ENCODE data around the gene IRF7. TPM values are rescaled to one million over a fixed set of nuclear protein-coding genes. Genes with fewer than 3 reads are reported as not detected.

Gene IRF7
- total and polyA plus RNA-seq, 9 of the 15 experiments (the other 6 are each of a cell fraction or from before 2014, with no cell fraction given): 0.27 to 7.6 (median 1.8) TPM

DNA sequence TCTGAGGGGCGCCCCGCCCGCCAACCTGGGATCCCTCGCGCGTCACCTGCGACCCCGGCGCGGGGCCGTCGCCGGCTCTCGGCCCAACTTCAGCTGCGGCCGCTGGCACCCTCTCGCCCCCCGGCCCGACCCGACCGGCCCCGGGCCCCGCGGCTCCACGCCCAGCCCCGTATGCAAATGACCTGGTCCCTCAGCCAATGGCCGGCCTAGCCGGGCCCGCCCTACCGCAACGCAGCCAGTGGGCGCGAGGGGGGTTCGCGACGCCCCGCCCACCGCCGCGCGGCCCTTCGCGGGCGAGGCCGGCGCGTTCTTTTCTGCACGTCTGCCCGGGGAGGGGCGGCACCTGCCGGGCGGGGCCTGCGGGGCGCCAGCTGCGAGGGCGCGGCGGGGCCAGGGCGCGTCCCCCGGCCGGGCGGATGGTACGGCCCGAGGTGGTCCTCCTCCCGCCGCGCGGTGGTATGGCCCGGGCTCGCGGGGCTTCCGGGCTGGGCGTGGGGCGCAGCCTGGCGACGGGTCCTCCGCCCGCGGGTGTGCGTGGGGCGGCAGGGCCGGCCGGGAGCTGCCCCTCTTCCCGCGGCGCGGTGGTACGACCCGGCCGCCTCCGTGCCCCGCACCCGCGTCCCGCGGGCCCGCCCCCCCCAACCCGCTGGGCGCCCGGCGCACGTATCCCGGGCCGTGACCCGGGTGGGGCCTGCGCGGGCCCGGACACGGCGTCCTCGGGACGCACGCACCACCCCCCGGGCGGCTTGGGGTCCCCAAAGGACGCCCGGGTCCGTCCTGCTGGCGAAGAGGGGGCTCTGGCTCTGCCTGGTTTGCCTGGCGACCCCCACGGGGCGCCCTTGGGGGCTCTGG is 47.2 kb downstream of the IRF7 start (continued):
- TF ChIP-seq, protein P1, sequence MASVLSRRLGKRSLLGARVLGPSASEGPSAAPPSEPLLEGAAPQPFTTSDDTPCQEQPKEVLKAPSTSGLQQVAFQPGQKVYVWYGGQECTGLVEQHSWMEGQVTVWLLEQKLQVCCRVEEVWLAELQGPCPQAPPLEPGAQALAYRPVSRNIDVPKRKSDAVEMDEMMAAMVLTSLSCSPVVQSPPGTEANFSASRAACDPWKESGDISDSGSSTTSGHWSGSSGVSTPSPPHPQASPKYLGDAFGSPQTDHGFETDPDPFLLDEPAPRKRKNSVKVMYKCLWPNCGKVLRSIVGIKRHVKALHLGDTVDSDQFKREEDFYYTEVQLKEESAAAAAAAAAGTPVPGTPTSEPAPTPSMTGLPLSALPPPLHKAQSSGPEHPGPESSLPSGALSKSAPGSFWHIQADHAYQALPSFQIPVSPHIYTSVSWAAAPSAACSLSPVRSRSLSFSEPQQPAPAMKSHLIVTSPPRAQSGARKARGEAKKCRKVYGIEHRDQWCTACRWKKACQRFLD (CRISPR knock-in tag; IDR thresholded peaks at IDR 0.05): no peak
- TF ChIP-seq PHF8 (IDR thresholded peaks at IDR 0.05; ENCODE audit: borderline replicate concordance, low read length): peak; percentile 69; the same call in 1 of the 2 replicates
- TF ChIP-seq TCF7L2 (IDR thresholded peaks at IDR 0.05; ENCODE audit: low read depth, low read length): peak; percentile 93
- TF ChIP-seq, protein P2, sequence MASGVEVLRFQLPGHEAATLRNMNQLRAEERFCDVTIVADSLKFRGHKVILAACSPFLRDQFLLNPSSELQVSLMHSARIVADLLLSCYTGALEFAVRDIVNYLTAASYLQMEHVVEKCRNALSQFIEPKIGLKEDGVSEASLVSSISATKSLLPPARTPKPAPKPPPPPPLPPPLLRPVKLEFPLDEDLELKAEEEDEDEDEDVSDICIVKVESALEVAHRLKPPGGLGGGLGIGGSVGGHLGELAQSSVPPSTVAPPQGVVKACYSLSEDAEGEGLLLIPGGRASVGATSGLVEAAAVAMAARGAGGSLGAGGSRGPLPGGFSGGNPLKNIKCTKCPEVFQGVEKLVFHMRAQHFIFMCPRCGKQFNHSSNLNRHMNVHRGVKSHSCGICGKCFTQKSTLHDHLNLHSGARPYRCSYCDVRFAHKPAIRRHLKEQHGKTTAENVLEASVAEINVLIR (CRISPR knock-in tag; IDR thresholded peaks at IDR 0.05): no peak
- TF ChIP-seq SMAD4 (CRISPR knock-in tag; conservative IDR thresholded peaks at IDR 0.05): peak; percentile 92
- TF ChIP-seq, protein P3, sequence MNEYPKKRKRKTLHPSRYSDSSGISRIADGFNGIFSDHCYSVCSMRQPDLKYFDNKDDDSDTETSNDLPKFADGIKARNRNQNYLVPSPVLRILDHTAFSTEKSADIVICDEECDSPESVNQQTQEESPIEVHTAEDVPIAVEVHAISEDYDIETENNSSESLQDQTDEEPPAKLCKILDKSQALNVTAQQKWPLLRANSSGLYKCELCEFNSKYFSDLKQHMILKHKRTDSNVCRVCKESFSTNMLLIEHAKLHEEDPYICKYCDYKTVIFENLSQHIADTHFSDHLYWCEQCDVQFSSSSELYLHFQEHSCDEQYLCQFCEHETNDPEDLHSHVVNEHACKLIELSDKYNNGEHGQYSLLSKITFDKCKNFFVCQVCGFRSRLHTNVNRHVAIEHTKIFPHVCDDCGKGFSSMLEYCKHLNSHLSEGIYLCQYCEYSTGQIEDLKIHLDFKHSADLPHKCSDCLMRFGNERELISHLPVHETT (CRISPR knock-in tag; conservative IDR thresholded peaks at IDR 0.05 in 1 of 2, IDR thresholded peaks at IDR 0.05 in 1 of 2): peak in 1 of 2 experiments; percentile 75; a peak in 1 of 4 replicates
- TF ChIP-seq CXXC5 (CRISPR knock-in tag; IDR thresholded peaks at IDR 0.05): peak; percentile 97
- no peak for TF ChIP-seq ZNF408 (CRISPR knock-in tag; IDR thresholded peaks at IDR 0.05; ENCODE audit: low read depth)
- peak; percentile 47 for TF ChIP-seq GABPA (tag; conservative IDR thresholded peaks at IDR 0.05; ENCODE audit: low read depth)
- TF ChIP-seq CBX2 (IDR thresholded peaks at IDR 0.05; ENCODE audit: insufficient read depth, low read length, poor library complexity, severe bottlenecking): no peak
- TF ChIP-seq HDAC6 (IDR thresholded peaks at IDR 0.05; ENCODE audit: low read depth, low read length): no peak
- no peak for TF ChIP-seq RUNX1 (IDR thresholded peaks at IDR 0.05; ENCODE audit: low read depth)
- TF ChIP-seq SREBF2 (CRISPR knock-in tag; IDR thresholded peaks at IDR 0.05): no peak
- TF ChIP-seq CCNT2 (IDR thresholded peaks at IDR 0.05; ENCODE audit: borderline replicate concordance, extremely low read depth, insufficient read length, low read depth, low read length): peak; percentile 94
- peak; percentile 69; the same call in 1 of the 2 replicates for TF ChIP-seq SAFB (IDR thresholded peaks at IDR 0.05; ENCODE audit: borderline replicate concordance, low read depth, low read length)
- TF ChIP-seq, protein P4, sequence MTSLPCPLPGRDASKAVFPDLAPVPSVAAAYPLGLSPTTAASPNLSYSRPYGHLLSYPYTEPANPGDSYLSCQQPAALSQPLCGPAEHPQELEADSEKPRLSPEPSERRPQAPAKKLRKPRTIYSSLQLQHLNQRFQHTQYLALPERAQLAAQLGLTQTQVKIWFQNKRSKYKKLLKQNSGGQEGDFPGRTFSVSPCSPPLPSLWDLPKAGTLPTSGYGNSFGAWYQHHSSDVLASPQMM (CRISPR knock-in tag; IDR thresholded peaks at IDR 0.05): no peak
- TF ChIP-seq, protein P5, sequence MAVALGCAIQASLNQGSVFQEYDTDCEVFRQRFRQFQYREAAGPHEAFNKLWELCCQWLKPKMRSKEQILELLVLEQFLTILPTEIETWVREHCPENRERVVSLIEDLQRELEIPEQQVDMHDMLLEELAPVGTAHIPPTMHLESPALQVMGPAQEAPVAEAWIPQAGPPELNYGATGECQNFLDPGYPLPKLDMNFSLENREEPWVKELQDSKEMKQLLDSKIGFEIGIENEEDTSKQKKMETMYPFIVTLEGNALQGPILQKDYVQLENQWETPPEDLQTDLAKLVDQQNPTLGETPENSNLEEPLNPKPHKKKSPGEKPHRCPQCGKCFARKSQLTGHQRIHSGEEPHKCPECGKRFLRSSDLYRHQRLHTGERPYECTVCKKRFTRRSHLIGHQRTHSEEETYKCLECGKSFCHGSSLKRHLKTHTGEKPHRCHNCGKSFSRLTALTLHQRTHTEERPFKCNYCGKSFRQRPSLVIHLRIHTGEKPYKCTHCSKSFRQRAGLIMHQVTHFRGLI (CRISPR knock-in tag; IDR thresholded peaks at IDR 0.05): no peak
